Activated CD4-positive, alpha-beta T cell treated with anti-CD3 and anti-CD28 coated beads for 4 hours (primary cell): ENCODE data around the gene CHFR.
"Not testable (repeated sequence)": the region's sequence is repeated elsewhere in the genome, so short reads cannot be mapped to it uniquely, and the experiment has no call there.

ENCODE experiments used
- DNase-seq, 2 donors: peaks; one replicate each; pipeline ENCODE4 v3.0.0-alpha.2; 2020

CHFR gene

GRCh38 chr12:132839558-132840235 is 47.7 kb downstream of the CHFR start:
- no peak for DNase-seq

GRCh38 chr12:132838410-132839080 is 48.9 kb downstream of the CHFR start:
- no peak for DNase-seq

- no peak for DNase-seq
Observed at GRCh38 chr12:132837693-132838409, 49.6 kb downstream of the CHFR start.

- DNase-seq = no peak
Observed at GRCh38 chr12:132836795-132837331, 50.5 kb downstream of the CHFR start.

- DNase-seq = not testable (repeated sequence)
Observed at GRCh38 chr12:132836230-132836629, 51.2 kb downstream of the CHFR start.

- DNase-seq = no peak
Observed at GRCh38 chr12:132835076-132836025, 52.1 kb downstream of the CHFR start.

- DNase-seq = no peak
Observed at GRCh38 chr12:132834181-132834711, 53.2 kb downstream of the CHFR start.

- DNase-seq = no peak
Observed at GRCh38 chr12:132833341-132833740, 54.1 kb downstream of the CHFR start.

- no peak for DNase-seq
Observed at GRCh38 chr12:132831771-132832170, 55.6 kb downstream of the CHFR start.

- DNase-seq = peak; percentile 94 to 96
Observed at GRCh38 chr12:132828706-132829534, 58.5 kb downstream of the CHFR start, which contains the start of gene GOLGA3. Gene GOLGA3 (minus strand): TSS chr12:132828869. CDS start chr12:132822128, 6,741 bp downstream.

- peak in 1 of 2 donors; percentile 14 for DNase-seq
Observed at GRCh38 chr12:132827763-132828703, 59.4 kb downstream of the CHFR start.

- DNase-seq = no peak
Observed at GRCh38 chr12:132825861-132826260, 61.5 kb downstream of the CHFR start.

- DNase-seq = no peak
Observed at GRCh38 chr12:132825089-132825488, 62.3 kb downstream of the CHFR start.

- no peak for DNase-seq
Observed at GRCh38 chr12:132824053-132824452, 63.4 kb downstream of the CHFR start.

- no peak for DNase-seq
Observed at GRCh38 chr12:132818562-132818961, 68.8 kb downstream of the CHFR start.

- DNase-seq = no peak
Observed at GRCh38 chr12:132814232-132814631, 73.2 kb downstream of the CHFR start.

GRCh38 chr12:132813443-132813842 is 74.0 kb downstream of the CHFR start:
- no peak for DNase-seq

GRCh38 chr12:132812631-132813305 is 74.6 kb downstream of the CHFR start:
- DNase-seq = no peak

GRCh38 chr12:132809391-132809790 is 78.0 kb downstream of the CHFR start:
- not testable (repeated sequence) for DNase-seq
